Myocyte (in vitro differentiated cells): ENCODE data around the gene PHF21B. TPM values are rescaled to one million over a fixed set of nuclear protein-coding genes. Genes with fewer than 3 reads are reported as not detected.

ENCODE experiments used
- DNase-seq: peaks from one replicate; pipeline ENCODE4 v3.0.0-alpha.2; 2012; ENCODE audit warnings: low read depth
- total RNA-seq: library from RNA; depleted of rRNA; stranded (reverse); fragments of >200 nt; gene quantifications from 2 replicates; pipeline ENCODE4 v1.2.3, GENCODE V29; 2014

PHF21B gene
- total RNA-seq, 1 donor from 2014 or later = 0.35 TPM

GRCh38 chr22:44898236-44898635 lies 111.6 kb downstream of the PHF21B start:
- DNase-seq = no peak

GRCh38 chr22:44895296-44896055 lies 114.3 kb downstream of the PHF21B start:
- DNase-seq = no peak

GRCh38 chr22:44894782-44895181 lies 115.0 kb downstream of the PHF21B start:
- DNase-seq = no peak

GRCh38 chr22:44894321-44894720 lies 115.5 kb downstream of the PHF21B start:
- no peak for DNase-seq

GRCh38 chr22:44893731-44894080 lies 116.1 kb downstream of the PHF21B start:
- no peak for DNase-seq

- DNase-seq = no peak
Measured at GRCh38 chr22:44892803-44893730, 116.7 kb downstream of the PHF21B start.

- DNase-seq = no peak
Measured at GRCh38 chr22:44892243-44892642, 117.6 kb downstream of the PHF21B start.

- no peak for DNase-seq
Measured at GRCh38 chr22:44891791-44892190, 118.0 kb downstream of the PHF21B start.

- no peak for DNase-seq
Measured at GRCh38 chr22:44891293-44891747, 118.5 kb downstream of the PHF21B start.

- no peak for DNase-seq
Measured at GRCh38 chr22:44890416-44891292, 119.2 kb downstream of the PHF21B start.

GRCh38 chr22:44889255-44889878 lies 120.4 kb downstream of the PHF21B start:
- DNase-seq = no peak

GRCh38 chr22:44888491-44889254 lies 121.1 kb downstream of the PHF21B start:
- DNase-seq = no peak

GRCh38 chr22:44887941-44888366 lies 121.9 kb downstream of the PHF21B start:
- DNase-seq = no peak

- DNase-seq = no peak
Measured at GRCh38 chr22:44885806-44886360, 123.9 kb downstream of the PHF21B start.

- DNase-seq = no peak
Measured at GRCh38 chr22:44884968-44885805, 124.6 kb downstream of the PHF21B start.

GRCh38 chr22:44884562-44884961 lies 125.2 kb downstream of the PHF21B start:
- no peak for DNase-seq

GRCh38 chr22:44883011-44883421 lies 126.8 kb downstream of the PHF21B start:
- DNase-seq = no peak

GRCh38 chr22:44882226-44882905 lies 127.4 kb downstream of the PHF21B start:
- DNase-seq = no peak
